Prostate gland (tissue), 2 donors: ENCODE data around the gene CASQ2.

Experiments used
- CTCF ChIP-seq, 4 experiments: fragments of 200-600 bp in 2 of 4; fragments of 450-650 bp in 2 of 4; sonication (generic) in 2 of 4; IDR thresholded peaks; 1 replicate in 3 of 4; 2 replicates in 1 of 4; pipeline ENCODE4 v1.5.1; 2016 to 2019; ENCODE audit warnings: antibody characterized with exemption in 4 of 4, mild to moderate bottlenecking in 2 of 4, moderate library complexity in 2 of 4
- POLR2A ChIP-seq: fragments of 450-650 bp; IDR thresholded peaks from one replicate; pipeline ENCODE4 v1.6.1; 2016; ENCODE audit warnings: antibody characterized with exemption, mild to moderate bottlenecking

- no peak for TF ChIP-seq CTCF (IDR thresholded peaks at IDR 0.05)
- no peak for TF ChIP-seq POLR2A
Measured at GRCh38 chr1:115810609-115811008, 42.1 kb upstream of the CASQ2 start.
